ENCODE results near the gene HSPA12A.

- TF ChIP-seq GATA2 (IDR thresholded peaks at IDR 0.05; ENCODE audit: low read depth, low read length) (no peak), GATA3 (IDR thresholded peaks at IDR 0.05; ENCODE audit: low read depth, low read length) (no peak)
Observed at GRCh38 chr10:116715341-116715740, 27.0 kb downstream of the HSPA12A start.

Measured in SH-SY5Y (cell line).